Loucy (cell line): ENCODE measurements around the gene MAPT.

Experiments
- H2AFZ ChIP-seq: fragments of 200-600 bp; sonication (generic); 2 replicates; pipeline ENCODE4 v1.6.0; 2016; ENCODE audit warnings: antibody characterized with exemption, mild to moderate bottlenecking, low read length, moderate library complexity
- H3F3A ChIP-seq: fragments of 200-600 bp; 2 replicates; pipeline ENCODE4 v1.6.0; 2016; ENCODE audit warnings: antibody characterized with exemption, low read depth, mild to moderate bottlenecking
- H3K27me3 ChIP-seq: fragments of 200-600 bp; sonication (generic); 2 replicates; pipeline ENCODE4 v1.6.1; 2014; ENCODE audit warnings: low read length, mild to moderate bottlenecking; ENCODE audit not compliant: insufficient read depth, poor library complexity, severe bottlenecking
- H3K36me3 ChIP-seq: fragments of 200-600 bp; sonication (generic); 2 replicates; pipeline ENCODE4 v1.6.1; 2016; ENCODE audit warnings: low read length; ENCODE audit not compliant: insufficient read depth
- H3K4me1 ChIP-seq: fragments of 200-600 bp; sonication (generic); 2 replicates; pipeline ENCODE4 v1.5.1; 2014; ENCODE audit warnings: low read length, mild to moderate bottlenecking; ENCODE audit not compliant: insufficient read depth, poor library complexity, severe bottlenecking
- H3K4me2 ChIP-seq: fragments of 200-600 bp; sonication (generic); 2 replicates; pipeline ENCODE4 v1.6.0; 2014; ENCODE audit warnings: antibody characterized with exemption, low read length, low read depth, mild to moderate bottlenecking; ENCODE audit not compliant: poor library complexity, severe bottlenecking
- H3K4me3 ChIP-seq: fragments of 200-600 bp; sonication (generic); 2 replicates; pipeline ENCODE4 v1.5.1; 2014; ENCODE audit warnings: low read length, mild to moderate bottlenecking, mixed read lengths; ENCODE audit not compliant: poor library complexity, severe bottlenecking
- H3K79me2 ChIP-seq: fragments of 200-600 bp; sonication (generic); 2 replicates; pipeline ENCODE4 v1.6.1; 2014; ENCODE audit warnings: low read length; ENCODE audit not compliant: insufficient read depth
- H3K9ac ChIP-seq: fragments of 200-600 bp; sonication (generic); 2 replicates; pipeline ENCODE4 v1.6.0; 2014; ENCODE audit warnings: mild to moderate bottlenecking, low read depth, low read length, moderate library complexity; ENCODE audit not compliant: poor library complexity, severe bottlenecking
- H3K9me2 ChIP-seq: fragments of 200-600 bp; sonication (generic); replicated peaks from 2 replicates; pipeline ENCODE4 v1.6.1; 2016; ENCODE audit warnings: low read depth, low read length, mixed read lengths
- H3K9me3 ChIP-seq: fragments of 200-600 bp; sonication (generic); 2 replicates; pipeline ENCODE4 v1.6.1; 2014; ENCODE audit warnings: mild to moderate bottlenecking, antibody characterized with exemption, low read length, low read depth; ENCODE audit not compliant: insufficient read depth
- H4K20me1 ChIP-seq: fragments of 200-600 bp; sonication (generic); 2 replicates; pipeline ENCODE4 v1.6.0; 2014; ENCODE audit warnings: antibody characterized with exemption, low read length, mild to moderate bottlenecking; ENCODE audit not compliant: insufficient read depth, poor library complexity, severe bottlenecking
- CTCF ChIP-seq: fragments of 200-600 bp; sonication (generic); conservative IDR thresholded peaks from 2 replicates; pipeline ENCODE4 v1.5.1; 2014; ENCODE audit warnings: mild to moderate bottlenecking, antibody characterized with exemption, low read length
- EZH2phosphoT487 ChIP-seq: fragments of 200-600 bp; IDR thresholded peaks from 2 replicates; pipeline ENCODE4 v1.6.1; 2018; ENCODE audit warnings: antibody characterized with exemption, mild to moderate bottlenecking, moderate library complexity, borderline replicate concordance

The MAPT gene

GRCh38 chr17:45940826-45941225 is 46.5 kb downstream of the MAPT start:
- Histone ChIP-seq H3K9me3 (no peaks in the 10 kb centered on the region), H3K9ac (no peak overlapping the region), H2AFZ (no peak overlapping the region), H4K20me1 (no peaks in the 10 kb centered on the region), H3K4me3 (no peak overlapping the region), H3K4me2 (no peak overlapping the region), H3K36me3 (no peaks in the 10 kb centered on the region), H3K79me2 (no peaks in the 10 kb centered on the region), H3K27me3 (no peaks in the 10 kb centered on the region), H3F3A (no peaks in the 10 kb centered on the region), H3K4me1 (no peaks in the 10 kb centered on the region), H3K9me2 (no peaks in the 10 kb centered on the region)
- no peak for TF ChIP-seq CTCF
- TF ChIP-seq EZH2phosphoT487 = no peak

- Histone ChIP-seq H3K27me3 (no peaks in the 10 kb centered on the region), H3K4me3 (no peak overlapping the region), H3K9me3 (no peaks in the 10 kb centered on the region), H3K4me1 (no peaks in the 10 kb centered on the region), H2AFZ (no peak overlapping the region), H3K36me3 (no peaks in the 10 kb centered on the region), H3K79me2 (no peaks in the 10 kb centered on the region), H3K4me2 (no peak overlapping the region), H3K9ac (no peak overlapping the region), H3F3A (no peaks in the 10 kb centered on the region), H3K9me2 (no peaks in the 10 kb centered on the region), H4K20me1 (no peaks in the 10 kb centered on the region)
- TF ChIP-seq CTCF (no peak), EZH2phosphoT487 (no peak)
Observed at GRCh38 chr17:45941395-45941794, 47.0 kb downstream of the MAPT start.

GRCh38 chr17:45942284-45942683 is 47.9 kb downstream of the MAPT start:
- H3K79me2 ChIP-seq = no peaks in the 10 kb centered on the region
- no peak for TF ChIP-seq EZH2phosphoT487
- TF ChIP-seq CTCF = no peak
- no peak overlapping the region for H3K4me2 ChIP-seq
- H3K9me3 ChIP-seq = no peaks in the 10 kb centered on the region
- H2AFZ ChIP-seq = no peak overlapping the region
- no peak overlapping the region for H3K9ac ChIP-seq
- no peaks in the 10 kb centered on the region for H3K27me3 ChIP-seq
- H3K9me2 ChIP-seq = no peaks in the 10 kb centered on the region
- no peaks in the 10 kb centered on the region for H3K4me1 ChIP-seq
- H4K20me1 ChIP-seq = no peaks in the 10 kb centered on the region
- H3K4me3 ChIP-seq = no peak overlapping the region
- H3K36me3 ChIP-seq = no peaks in the 10 kb centered on the region
- H3F3A ChIP-seq = no peaks in the 10 kb centered on the region
